Loucy (cell line): ENCODE data around the gene TSPAN10.

ENCODE experiments used
- H2AFZ ChIP-seq: fragments of 200-600 bp; sonication (generic); 2 replicates; pipeline ENCODE4 v1.6.0; 2016; ENCODE audit warnings: antibody characterized with exemption, mild to moderate bottlenecking, low read length, moderate library complexity
- H3F3A ChIP-seq: fragments of 200-600 bp; 2 replicates; pipeline ENCODE4 v1.6.0; 2016; ENCODE audit warnings: antibody characterized with exemption, low read depth, mild to moderate bottlenecking
- H3K27me3 ChIP-seq: fragments of 200-600 bp; sonication (generic); 2 replicates; pipeline ENCODE4 v1.6.1; 2014; ENCODE audit warnings: low read length, mild to moderate bottlenecking; ENCODE audit not compliant: insufficient read depth, poor library complexity, severe bottlenecking
- H3K36me3 ChIP-seq: fragments of 200-600 bp; sonication (generic); 2 replicates; pipeline ENCODE4 v1.6.1; 2016; ENCODE audit warnings: low read length; ENCODE audit not compliant: insufficient read depth
- H3K4me1 ChIP-seq: fragments of 200-600 bp; sonication (generic); 2 replicates; pipeline ENCODE4 v1.5.1; 2014; ENCODE audit warnings: low read length, mild to moderate bottlenecking; ENCODE audit not compliant: insufficient read depth, poor library complexity, severe bottlenecking
- H3K4me2 ChIP-seq: fragments of 200-600 bp; sonication (generic); 2 replicates; pipeline ENCODE4 v1.6.0; 2014; ENCODE audit warnings: antibody characterized with exemption, low read length, low read depth, mild to moderate bottlenecking; ENCODE audit not compliant: poor library complexity, severe bottlenecking
- H3K4me3 ChIP-seq: fragments of 200-600 bp; sonication (generic); 2 replicates; pipeline ENCODE4 v1.5.1; 2014; ENCODE audit warnings: low read length, mild to moderate bottlenecking, mixed read lengths; ENCODE audit not compliant: poor library complexity, severe bottlenecking
- H3K79me2 ChIP-seq: fragments of 200-600 bp; sonication (generic); 2 replicates; pipeline ENCODE4 v1.6.1; 2014; ENCODE audit warnings: low read length; ENCODE audit not compliant: insufficient read depth
- H3K9ac ChIP-seq: fragments of 200-600 bp; sonication (generic); 2 replicates; pipeline ENCODE4 v1.6.0; 2014; ENCODE audit warnings: mild to moderate bottlenecking, low read depth, low read length, moderate library complexity; ENCODE audit not compliant: poor library complexity, severe bottlenecking
- H3K9me2 ChIP-seq: fragments of 200-600 bp; sonication (generic); replicated peaks from 2 replicates; pipeline ENCODE4 v1.6.1; 2016; ENCODE audit warnings: low read depth, low read length, mixed read lengths
- H3K9me3 ChIP-seq: fragments of 200-600 bp; sonication (generic); 2 replicates; pipeline ENCODE4 v1.6.1; 2014; ENCODE audit warnings: mild to moderate bottlenecking, antibody characterized with exemption, low read length, low read depth; ENCODE audit not compliant: insufficient read depth
- H4K20me1 ChIP-seq: fragments of 200-600 bp; sonication (generic); 2 replicates; pipeline ENCODE4 v1.6.0; 2014; ENCODE audit warnings: antibody characterized with exemption, low read length, mild to moderate bottlenecking; ENCODE audit not compliant: insufficient read depth, poor library complexity, severe bottlenecking
- EZH2phosphoT487 ChIP-seq: fragments of 200-600 bp; IDR thresholded peaks from 2 replicates; pipeline ENCODE4 v1.6.1; 2018; ENCODE audit warnings: antibody characterized with exemption, mild to moderate bottlenecking, moderate library complexity, borderline replicate concordance
- TF ChIP-seq, protein P1 (sequence below): fragments of 200-600 bp; sonication (generic); conservative IDR thresholded peaks from 2 replicates; pipeline ENCODE4 v1.5.1; 2014; ENCODE audit warnings: mild to moderate bottlenecking, antibody characterized with exemption, low read length

The TSPAN10 gene

DNA sequence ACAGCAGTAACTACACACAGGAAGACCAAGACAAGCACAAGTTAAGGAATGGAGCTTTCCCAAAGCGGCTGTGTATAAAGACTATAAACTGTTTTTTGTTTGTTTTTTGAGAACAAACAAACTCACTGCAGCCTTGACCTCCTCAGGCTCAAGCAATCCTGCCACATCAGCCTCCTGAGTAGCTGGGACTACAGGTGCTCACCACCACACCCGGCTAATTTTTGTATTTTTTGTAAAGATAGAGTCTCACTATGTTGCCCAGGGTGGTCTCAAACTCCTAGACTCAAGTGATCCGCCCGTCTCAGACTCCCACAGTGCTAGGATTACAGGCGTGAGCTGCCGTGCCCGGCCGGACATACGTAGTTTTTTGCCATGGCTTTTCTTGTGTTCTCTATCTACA, 23.4 kb downstream of the TSPAN10 start:
- Histone ChIP-seq H2AFZ (no peak overlapping the region), H3K36me3 (no peaks in the 10 kb centered on the region), H3K4me3 (no peak overlapping the region), H3K4me1 (peaks cover 35% of the 10 kb centered on the region), H3K79me2 (peaks cover 15% of the 10 kb centered on the region), H4K20me1 (peaks cover 3% of the 10 kb centered on the region), H3K9ac (no peak overlapping the region), H3K9me3 (no peaks in the 10 kb centered on the region), H3K9me2 (no peaks in the 10 kb centered on the region), H3K27me3 (no peaks in the 10 kb centered on the region), H3F3A (peaks cover 3% of the 10 kb centered on the region; the same call in 1 of the 2 replicates), H3K4me2 (no peak overlapping the region)
- TF ChIP-seq, protein P1, sequence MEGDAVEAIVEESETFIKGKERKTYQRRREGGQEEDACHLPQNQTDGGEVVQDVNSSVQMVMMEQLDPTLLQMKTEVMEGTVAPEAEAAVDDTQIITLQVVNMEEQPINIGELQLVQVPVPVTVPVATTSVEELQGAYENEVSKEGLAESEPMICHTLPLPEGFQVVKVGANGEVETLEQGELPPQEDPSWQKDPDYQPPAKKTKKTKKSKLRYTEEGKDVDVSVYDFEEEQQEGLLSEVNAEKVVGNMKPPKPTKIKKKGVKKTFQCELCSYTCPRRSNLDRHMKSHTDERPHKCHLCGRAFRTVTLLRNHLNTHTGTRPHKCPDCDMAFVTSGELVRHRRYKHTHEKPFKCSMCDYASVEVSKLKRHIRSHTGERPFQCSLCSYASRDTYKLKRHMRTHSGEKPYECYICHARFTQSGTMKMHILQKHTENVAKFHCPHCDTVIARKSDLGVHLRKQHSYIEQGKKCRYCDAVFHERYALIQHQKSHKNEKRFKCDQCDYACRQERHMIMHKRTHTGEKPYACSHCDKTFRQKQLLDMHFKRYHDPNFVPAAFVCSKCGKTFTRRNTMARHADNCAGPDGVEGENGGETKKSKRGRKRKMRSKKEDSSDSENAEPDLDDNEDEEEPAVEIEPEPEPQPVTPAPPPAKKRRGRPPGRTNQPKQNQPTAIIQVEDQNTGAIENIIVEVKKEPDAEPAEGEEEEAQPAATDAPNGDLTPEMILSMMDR, result no peak
- no peak for TF ChIP-seq EZH2phosphoT487

- Histone ChIP-seq H3K9ac (no peak overlapping the region), H3K79me2 (peaks cover 27% of the 10 kb centered on the region), H4K20me1 (peaks cover 3% of the 10 kb centered on the region), H3K4me1 (peaks cover 30% of the 10 kb centered on the region), H3K4me3 (no peak overlapping the region), H3K4me2 (no peak overlapping the region), H3K9me2 (no peaks in the 10 kb centered on the region), H3K9me3 (no peaks in the 10 kb centered on the region), H3K27me3 (no peaks in the 10 kb centered on the region), H3F3A (peaks cover 8% of the 10 kb centered on the region), H2AFZ (no peak overlapping the region), H3K36me3 (no peaks in the 10 kb centered on the region)
- TF ChIP-seq, protein P1, result no peak
- TF ChIP-seq EZH2phosphoT487, result no peak
Observed at GRCh38 chr17:81662002-81662401, 25.0 kb downstream of the TSPAN10 start.

DNA sequence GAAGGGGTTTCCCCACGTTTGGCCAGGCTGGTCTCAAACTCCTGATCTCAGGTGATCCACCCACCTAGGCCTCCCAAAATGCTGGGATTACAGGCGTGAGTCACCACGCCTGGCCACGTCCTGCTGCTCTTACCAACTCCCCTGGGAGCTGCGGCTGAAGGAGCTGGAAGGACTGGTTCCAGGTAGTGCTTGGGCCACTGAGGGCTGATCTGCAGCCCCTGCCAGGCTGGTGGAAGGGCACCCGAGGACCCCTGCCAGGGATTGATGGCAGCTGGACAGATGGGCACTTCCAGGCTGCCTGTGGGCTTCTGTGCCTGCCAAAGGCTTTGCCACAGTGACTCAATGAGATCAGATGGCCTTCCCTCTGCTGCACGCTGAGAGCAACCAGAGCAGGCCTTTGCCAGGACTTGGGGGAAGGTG, 27.1 kb downstream of the TSPAN10 start:
- peaks cover 47% of the 10 kb centered on the region for H3K79me2 ChIP-seq
- no peak overlapping the region for H3K4me3 ChIP-seq
- H3K9me3 ChIP-seq, result no peaks in the 10 kb centered on the region
- H3K9ac ChIP-seq, result no peak overlapping the region
- peaks cover 10% of the 10 kb centered on the region for H4K20me1 ChIP-seq
- H3K4me1 ChIP-seq, result peaks cover 38% of the 10 kb centered on the region
- H3K9me2 ChIP-seq, result no peaks in the 10 kb centered on the region
- H3K27me3 ChIP-seq, result no peaks in the 10 kb centered on the region
- no peak overlapping the region for H2AFZ ChIP-seq
- peaks cover 8% of the 10 kb centered on the region for H3F3A ChIP-seq
- no peak overlapping the region for H3K4me2 ChIP-seq
- H3K36me3 ChIP-seq, result no peaks in the 10 kb centered on the region
- no peak for TF ChIP-seq EZH2phosphoT487
- TF ChIP-seq, protein P1, result no peak
